ENCODE data around the gene R3HDML. TPM values are rescaled to one million over a fixed set of nuclear protein-coding genes. Genes with fewer than 3 reads are reported as not detected.

The R3HDML gene
- total and polyA plus RNA-seq, 9 donors: not detected

- intact Hi-C loops (cut with DNase I): no loop called here
- 84 to 88% (median 84%) methylated on average over 8 of the region's 8 CpGs for WGBS, 3 donors
Measured at GRCh38 chr20:44302736-44303135, 34.1 kb upstream of the R3HDML start.

DNA sequence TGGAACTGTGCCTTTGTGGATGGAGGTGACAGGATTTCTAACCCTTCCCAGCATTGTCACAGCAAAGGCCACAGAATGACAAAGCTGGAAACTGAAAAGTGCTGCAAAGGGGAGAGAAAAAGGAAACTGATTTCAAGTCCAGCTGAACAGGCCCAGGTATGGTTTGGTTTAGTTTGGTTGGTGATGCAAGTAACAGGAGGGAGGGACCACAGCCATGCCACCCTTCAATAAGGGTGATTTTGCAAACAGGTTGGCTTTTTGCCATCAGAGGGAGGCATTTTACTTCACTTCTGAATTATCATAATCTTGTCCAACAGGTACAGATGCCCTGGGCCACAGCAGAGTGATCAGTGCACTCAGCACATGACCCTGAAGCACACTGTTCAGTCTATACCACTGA, 32.5 kb upstream of the R3HDML start:
- no peak for TF ChIP-seq EP300 (IDR thresholded peaks at IDR 0.05)
- no peak for TF ChIP-seq CTCF (IDR thresholded peaks at IDR 0.05)
- TF ChIP-seq POLR2A (IDR thresholded peaks at IDR 0.05): no peak
- H3K9me3 ChIP-seq: no peaks in the 10 kb centered on the region
- H3K4me1 ChIP-seq (ENCODE audit: insufficient read depth): peaks cover 1% of the 10 kb centered on the region
- H3K4me3 ChIP-seq: no peak overlapping the region
- H3K27me3 ChIP-seq: no peaks in the 10 kb centered on the region
- H3K27ac ChIP-seq: no peak overlapping the region
- intact Hi-C loops (cut with DNase I): no loop called here
- DNase-seq: no peak
- H3K36me3 ChIP-seq: no peaks in the 10 kb centered on the region

More at GRCh38 chr20:44302736-44303135, 34.1 kb upstream of the R3HDML start:
- H3K36me3 ChIP-seq: no peaks in the 10 kb centered on the region
- no peak for TF ChIP-seq POLR2A (IDR thresholded peaks at IDR 0.05)
- no peak for TF ChIP-seq EP300 (IDR thresholded peaks at IDR 0.05)
- no peak for TF ChIP-seq CTCF (IDR thresholded peaks at IDR 0.05)
- peaks cover 1% of the 10 kb centered on the region for H3K4me1 ChIP-seq (ENCODE audit: insufficient read depth)
- H3K4me3 ChIP-seq: no peak overlapping the region
- no peaks in the 10 kb centered on the region for H3K9me3 ChIP-seq
- no peak overlapping the region for H3K27ac ChIP-seq
- no peaks in the 10 kb centered on the region for H3K27me3 ChIP-seq
- DNase-seq: no peak

DNA sequence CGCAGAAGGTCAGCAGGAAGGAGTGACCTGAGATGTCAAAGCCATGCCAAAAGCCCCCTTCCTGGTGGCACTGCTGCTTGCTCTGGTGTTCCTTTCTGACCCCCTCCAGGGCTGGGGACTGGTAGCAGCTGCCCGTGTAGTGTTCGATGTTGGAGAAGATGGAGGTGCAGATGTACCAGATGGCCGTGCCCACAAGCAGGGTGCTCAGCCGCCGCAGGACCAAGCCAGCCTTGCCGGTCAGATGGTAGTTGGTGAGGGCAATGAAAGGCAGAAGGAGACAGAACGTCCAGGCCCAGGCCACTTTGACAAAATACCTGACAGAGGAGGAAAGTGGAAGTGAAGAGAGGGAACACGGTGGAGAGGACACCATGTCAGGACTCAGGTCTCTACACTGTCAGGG, 29.9 kb upstream of the R3HDML start:
- no peaks in the 10 kb centered on the region for H3K27me3 ChIP-seq
- intact Hi-C loops (cut with DNase I): no loop called here
- no peak overlapping the region for H3K27ac ChIP-seq
- peaks cover 9% of the 10 kb centered on the region for H3K4me1 ChIP-seq (ENCODE audit: insufficient read depth)
- H3K36me3 ChIP-seq: no peaks in the 10 kb centered on the region
- 91 to 93% (median 92%) methylated on average over 9 of the region's 9 CpGs for WGBS, 3 donors
- TF ChIP-seq CTCF (IDR thresholded peaks at IDR 0.05) (no peak), EP300 (IDR thresholded peaks at IDR 0.05) (no peak), POLR2A (IDR thresholded peaks at IDR 0.05) (no peak)
- no peak overlapping the region for H3K4me3 ChIP-seq
- DNase-seq: no peak
- no peaks in the 10 kb centered on the region for H3K9me3 ChIP-seq

DNA sequence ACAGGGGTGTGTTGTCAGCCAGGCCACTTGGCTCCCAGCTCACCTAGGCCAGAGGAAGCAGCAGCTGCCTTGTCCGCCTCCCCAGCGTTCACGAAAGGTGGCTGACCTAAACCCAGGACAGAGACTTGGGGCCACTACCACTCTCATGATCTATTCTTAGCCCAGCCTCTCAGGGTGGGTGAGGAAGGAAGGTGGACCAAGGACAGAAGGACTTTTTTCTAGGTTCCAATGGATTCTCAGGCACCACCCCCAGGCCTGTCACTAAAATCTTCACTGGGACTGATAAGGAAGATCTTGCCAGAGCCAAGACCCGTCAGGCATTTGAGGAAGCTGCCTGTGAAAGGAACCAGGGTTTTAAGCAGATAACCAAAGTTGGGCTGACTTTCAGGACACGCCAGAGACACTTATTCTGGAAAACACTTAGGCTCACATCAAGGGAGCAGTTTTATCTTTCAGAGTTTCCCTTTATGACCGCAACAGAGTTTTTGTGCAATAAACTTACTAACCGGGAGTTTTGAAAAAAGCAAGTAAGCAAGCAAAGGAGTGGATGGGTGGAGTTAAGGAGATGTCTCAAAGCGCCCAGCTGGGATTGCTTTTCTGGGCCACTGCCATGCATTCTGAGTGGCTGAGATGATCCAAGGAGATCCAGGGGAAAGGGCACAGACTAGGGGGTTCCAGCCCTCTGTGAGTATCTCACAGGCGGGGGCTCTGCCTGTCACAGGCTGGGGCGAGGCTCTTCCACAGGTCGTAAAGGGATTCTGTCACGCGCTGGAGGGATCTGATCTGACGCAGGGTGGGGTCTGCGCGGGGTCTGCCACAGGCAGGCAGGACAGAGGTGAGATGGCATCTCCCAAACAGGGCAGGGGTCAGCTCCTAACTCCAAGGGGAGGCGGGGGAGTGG, 26.8 kb upstream of the R3HDML start:
- Histone ChIP-seq H3K4me3 (peak overlapping the region; percentile 57), H3K27me3 (no peaks in the 10 kb centered on the region), H3K27ac (peak overlapping the region; percentile 1 to 18), H3K4me1 (ENCODE audit: insufficient read depth) (peaks cover 8% of the 10 kb centered on the region), H3K9me3 (no peaks in the 10 kb centered on the region), H3K36me3 (no peaks in the 10 kb centered on the region)
- WGBS, 3 donors: 8 to 12% (median 8%) methylated on average over 11 to 17 of the region's 17 CpGs
- no peak for TF ChIP-seq POLR2A (IDR thresholded peaks at IDR 0.05)
- TF ChIP-seq EP300 (IDR thresholded peaks at IDR 0.05): no peak
- TF ChIP-seq CTCF (IDR thresholded peaks at IDR 0.05): no peak
- DNase-seq: peak; percentile 37 to 61 (median 51)
- intact Hi-C loops (cut with DNase I): loop anchor here in 3 of 4 donors (2.0 to 5.0 kb wide), 4 partner anchors 93 to 198 kb away; partner anchors contain the start of gene OSER1 (in 1 of the 3)
